ENCODE measurements around the gene FZD2.

FZD2 gene

DNA sequence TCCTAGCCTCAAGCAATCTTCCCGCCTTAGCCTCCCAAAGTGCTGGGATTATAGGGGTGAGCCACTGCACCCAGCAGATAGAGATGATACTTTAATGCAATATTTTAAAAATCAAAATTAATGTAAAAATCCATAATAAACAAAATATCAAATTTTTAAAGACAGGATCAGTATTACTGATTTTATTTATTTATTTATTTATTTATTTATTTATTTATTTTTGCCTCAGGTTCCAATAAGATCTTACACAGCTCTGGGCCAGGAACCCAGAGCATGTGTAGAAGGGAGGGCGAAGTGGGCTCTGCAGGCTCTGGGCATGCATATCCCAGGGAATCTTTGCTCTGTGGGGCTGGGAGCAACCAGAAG is 41.6 kb downstream of the FZD2 start:
- no peak overlapping the region for H2BK15ac ChIP-seq (ENCODE audit: low read depth, poor library complexity, severe bottlenecking)
- no peaks in the 10 kb centered on the region for H3K9me3 ChIP-seq (ENCODE audit: control insufficient read depth, low read length)
- no peak overlapping the region for H3K4me3 ChIP-seq (ENCODE audit: insufficient read depth in 1 of 2, low read depth in 1 of 2, low read length in 2 of 2)
- no peak overlapping the region for H2AFZ ChIP-seq (ENCODE audit: low read depth, low read length)
- H4K8ac ChIP-seq (ENCODE audit: low read length), result no peak overlapping the region
- no peak for DNase-seq
- H3K18ac ChIP-seq (ENCODE audit: low read depth in 1 of 2, low read length in 2 of 2), result peak overlapping the region in 1 of 2 experiments; percentile 56
- H3K9ac ChIP-seq (ENCODE audit: low read length), result peak overlapping the region; percentile 54
- peak overlapping the region in 1 of 2 experiments; percentile 92 for H2BK12ac ChIP-seq (ENCODE audit: low read length in 2 of 2)
- no peaks in the 10 kb centered on the region for H3K36me3 ChIP-seq (ENCODE audit: control insufficient read depth in 1 of 2, insufficient read depth in 2 of 2, low read depth in 1 of 2, low read length in 2 of 2)
- peak overlapping the region in 1 of 2 experiments; percentile 32 for H3K4ac ChIP-seq (ENCODE audit: low read depth in 1 of 2, low read length in 2 of 2)
- no peak overlapping the region for H3K23ac ChIP-seq (ENCODE audit: low read length in 2 of 2)
- peak overlapping the region; percentile 64 for H2AK5ac ChIP-seq (ENCODE audit: low read length, severe bottlenecking)
- peak overlapping the region; percentile 22 for H2BK120ac ChIP-seq (ENCODE audit: low read depth, low read length)
- no peaks in the 10 kb centered on the region for H3K79me1 ChIP-seq (replicated peaks; ENCODE audit: low read length, poor library complexity, severe bottlenecking)
- no peak overlapping the region for H4K91ac ChIP-seq (ENCODE audit: low read length)
- H2BK5ac ChIP-seq (ENCODE audit: low read depth, low read length, poor library complexity, severe bottlenecking), result no peak overlapping the region
- no peak overlapping the region for H3K14ac ChIP-seq (ENCODE audit: low read length in 2 of 2)
- H3K27me3 ChIP-seq (ENCODE audit: control insufficient read depth in 1 of 2, insufficient read depth in 1 of 2, low read length in 2 of 2), result peaks cover 0 to 15% of the 10 kb centered on the region in 2 experiments
- WGBS, result 59% methylated on average over 1 of the region's 2 CpGs
- H3K27ac ChIP-seq (ENCODE audit: low read length, poor library complexity, severe bottlenecking), result peak overlapping the region; percentile 93
- peaks cover 31% of the 10 kb centered on the region for H3K4me1 ChIP-seq (ENCODE audit: control insufficient read depth, insufficient read depth, low read depth, low read length)
- H3K4me2 ChIP-seq (ENCODE audit: low read length, poor library complexity, severe bottlenecking), result no peak overlapping the region

- Histone ChIP-seq H3K36me3 (ENCODE audit: control insufficient read depth in 1 of 2, insufficient read depth in 2 of 2, low read depth in 1 of 2, low read length in 2 of 2) (no peaks in the 10 kb centered on the region), H2AK5ac (ENCODE audit: low read length, severe bottlenecking) (peak overlapping the region; percentile 92), H3K14ac (ENCODE audit: low read length in 2 of 2) (no peak overlapping the region), H2BK5ac (ENCODE audit: low read depth, low read length, poor library complexity, severe bottlenecking) (peak overlapping the region; percentile 67), H2BK15ac (ENCODE audit: low read depth, poor library complexity, severe bottlenecking) (peak overlapping the region; percentile 39), H3K18ac (ENCODE audit: low read depth in 1 of 2, low read length in 2 of 2) (peak overlapping the region; percentile 56 to 69), H3K9ac (ENCODE audit: low read length) (peak overlapping the region; percentile 60), H2AFZ (ENCODE audit: low read depth, low read length) (peak overlapping the region; percentile 1), H3K4me3 (ENCODE audit: insufficient read depth in 1 of 2, low read depth in 1 of 2, low read length in 2 of 2) (no peak overlapping the region), H3K23ac (ENCODE audit: low read length in 2 of 2) (no peak overlapping the region), H3K9me3 (ENCODE audit: control insufficient read depth, low read length) (no peaks in the 10 kb centered on the region), H2BK12ac (ENCODE audit: low read length in 2 of 2) (peak overlapping the region; percentile 70 to 96), H4K8ac (ENCODE audit: low read length) (peak overlapping the region; percentile 91), H3K4ac (ENCODE audit: low read depth in 1 of 2, low read length in 2 of 2) (peak overlapping the region in 1 of 2 experiments; percentile 93), H3K79me1 (replicated peaks; ENCODE audit: low read length, poor library complexity, severe bottlenecking) (no peaks in the 10 kb centered on the region), H3K4me2 (ENCODE audit: low read length, poor library complexity, severe bottlenecking) (peak overlapping the region; percentile 37), H3K27ac (ENCODE audit: low read length, poor library complexity, severe bottlenecking) (peak overlapping the region; percentile 93), H4K91ac (ENCODE audit: low read length) (peak overlapping the region; percentile 40), H3K4me1 (ENCODE audit: control insufficient read depth, insufficient read depth, low read depth, low read length) (peaks cover 36% of the 10 kb centered on the region), H3K27me3 (ENCODE audit: control insufficient read depth in 1 of 2, insufficient read depth in 1 of 2, low read length in 2 of 2) (peaks cover 0 to 10% of the 10 kb centered on the region in 2 experiments), H2BK120ac (ENCODE audit: low read depth, low read length) (peak overlapping the region; percentile 61)
- WGBS, result 10% methylated on average over 7 of the region's 9 CpGs
- DNase-seq, result peak; percentile 94
These were observed 42.3 kb downstream of the FZD2 start for GRCh38 chr17:44599298-44600175.

DNA sequence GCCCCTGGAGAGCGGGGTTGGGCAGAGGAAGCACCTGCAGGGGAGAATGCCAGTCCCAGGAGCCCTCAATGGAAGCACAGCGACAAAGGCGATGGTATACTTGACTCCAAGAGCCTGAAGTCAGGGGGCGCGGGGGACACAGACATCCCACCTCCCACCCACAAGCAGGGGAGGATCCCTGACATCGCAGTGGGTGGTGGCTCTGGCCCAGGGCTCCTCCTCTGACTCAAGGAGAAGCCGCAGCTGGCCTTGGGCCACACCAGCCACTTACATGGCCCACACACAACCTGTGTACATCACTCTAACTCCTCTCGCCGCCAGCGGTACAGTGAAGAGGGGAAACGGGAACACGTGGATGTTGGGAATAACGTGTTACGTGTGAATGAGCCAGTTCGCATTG is 44.3 kb downstream of the FZD2 start:
- Histone ChIP-seq H2BK12ac (ENCODE audit: low read length in 2 of 2) (peak overlapping the region in 1 of 2 experiments; percentile 57), H2BK120ac (ENCODE audit: low read depth, low read length) (no peak overlapping the region), H4K8ac (ENCODE audit: low read length) (no peak overlapping the region), H3K4ac (ENCODE audit: low read depth in 1 of 2, low read length in 2 of 2) (peak overlapping the region in 1 of 2 experiments; percentile 1), H3K36me3 (ENCODE audit: control insufficient read depth in 1 of 2, insufficient read depth in 2 of 2, low read depth in 1 of 2, low read length in 2 of 2) (no peaks in the 10 kb centered on the region), H3K9ac (ENCODE audit: low read length) (no peak overlapping the region), H3K27ac (ENCODE audit: low read length, poor library complexity, severe bottlenecking) (no peak overlapping the region), H2BK5ac (ENCODE audit: low read depth, low read length, poor library complexity, severe bottlenecking) (no peak overlapping the region), H4K91ac (ENCODE audit: low read length) (peak overlapping the region; percentile 52), H2AK5ac (ENCODE audit: low read length, severe bottlenecking) (peak overlapping the region; percentile 33), H3K23ac (ENCODE audit: low read length in 2 of 2) (no peak overlapping the region), H3K18ac (ENCODE audit: low read depth in 1 of 2, low read length in 2 of 2) (peak overlapping the region in 1 of 2 experiments; percentile 16), H3K4me1 (ENCODE audit: control insufficient read depth, insufficient read depth, low read depth, low read length) (peaks cover 39% of the 10 kb centered on the region), H2AFZ (ENCODE audit: low read depth, low read length) (no peak overlapping the region), H2BK15ac (ENCODE audit: low read depth, poor library complexity, severe bottlenecking) (no peak overlapping the region), H3K27me3 (ENCODE audit: control insufficient read depth in 1 of 2, insufficient read depth in 1 of 2, low read length in 2 of 2) (no peaks in the 10 kb centered on the region), H3K14ac (ENCODE audit: low read length in 2 of 2) (peak overlapping the region in 1 of 2 experiments; percentile 44), H3K4me2 (ENCODE audit: low read length, poor library complexity, severe bottlenecking) (no peak overlapping the region), H3K4me3 (ENCODE audit: insufficient read depth in 1 of 2, low read depth in 1 of 2, low read length in 2 of 2) (no peak overlapping the region), H3K79me1 (replicated peaks; ENCODE audit: low read length, poor library complexity, severe bottlenecking) (no peaks in the 10 kb centered on the region), H3K9me3 (ENCODE audit: control insufficient read depth, low read length) (no peaks in the 10 kb centered on the region)
- WGBS, result 95% methylated on average over 15 of the region's 15 CpGs
- no peak for DNase-seq

DNA sequence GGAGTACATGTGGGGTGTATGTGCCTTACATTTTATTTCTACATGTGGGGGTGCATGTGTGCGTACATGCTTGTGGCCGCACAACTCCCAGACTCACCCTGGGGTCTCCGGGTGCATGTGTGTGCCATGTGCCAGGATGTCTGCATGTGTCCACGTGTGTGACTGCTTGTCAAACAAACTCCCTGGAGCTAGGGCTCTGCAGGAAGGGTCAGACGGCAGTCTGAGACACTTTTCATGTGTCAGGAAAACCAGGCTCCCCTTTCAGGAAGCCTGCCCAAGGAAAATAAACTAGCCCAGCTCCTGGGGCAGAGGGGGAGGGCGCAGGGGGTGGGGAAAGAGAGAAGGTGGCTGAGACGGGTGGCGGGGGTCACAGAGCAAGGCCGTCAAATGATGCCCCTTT is 44.7 kb downstream of the FZD2 start:
- no peak overlapping the region for H2BK5ac ChIP-seq (ENCODE audit: low read depth, low read length, poor library complexity, severe bottlenecking)
- no peak for DNase-seq
- 44% methylated on average over 8 of the region's 9 CpGs for WGBS

More for the DNA sequence above, 44.7 kb downstream of the FZD2 start:
- Histone ChIP-seq H2BK15ac (ENCODE audit: low read depth, poor library complexity, severe bottlenecking) (peak overlapping the region; percentile 28), H3K36me3 (ENCODE audit: control insufficient read depth in 1 of 2, insufficient read depth in 2 of 2, low read depth in 1 of 2, low read length in 2 of 2) (no peaks in the 10 kb centered on the region), H3K27ac (ENCODE audit: low read length, poor library complexity, severe bottlenecking) (no peak overlapping the region), H3K4me2 (ENCODE audit: low read length, poor library complexity, severe bottlenecking) (no peak overlapping the region), H2BK120ac (ENCODE audit: low read depth, low read length) (no peak overlapping the region), H2BK12ac (ENCODE audit: low read length in 2 of 2) (peak overlapping the region in 1 of 2 experiments; percentile 57), H3K79me1 (replicated peaks; ENCODE audit: low read length, poor library complexity, severe bottlenecking) (no peaks in the 10 kb centered on the region), H3K27me3 (ENCODE audit: control insufficient read depth in 1 of 2, insufficient read depth in 1 of 2, low read length in 2 of 2) (no peaks in the 10 kb centered on the region), H3K23ac (ENCODE audit: low read length in 2 of 2) (no peak overlapping the region), H4K91ac (ENCODE audit: low read length) (no peak overlapping the region), H3K9ac (ENCODE audit: low read length) (no peak overlapping the region), H3K9me3 (ENCODE audit: control insufficient read depth, low read length) (peaks cover 3% of the 10 kb centered on the region), H3K18ac (ENCODE audit: low read depth in 1 of 2, low read length in 2 of 2) (peak overlapping the region in 1 of 2 experiments; percentile 16), H2AFZ (ENCODE audit: low read depth, low read length) (no peak overlapping the region), H4K8ac (ENCODE audit: low read length) (no peak overlapping the region), H2AK5ac (ENCODE audit: low read length, severe bottlenecking) (peak overlapping the region; percentile 9), H3K14ac (ENCODE audit: low read length in 2 of 2) (no peak overlapping the region), H3K4me1 (ENCODE audit: control insufficient read depth, insufficient read depth, low read depth, low read length) (peaks cover 39% of the 10 kb centered on the region), H3K4ac (ENCODE audit: low read depth in 1 of 2, low read length in 2 of 2) (no peak overlapping the region), H3K4me3 (ENCODE audit: insufficient read depth in 1 of 2, low read depth in 1 of 2, low read length in 2 of 2) (no peak overlapping the region)
